Smooth muscle cell of the brain vasculature (primary cell): ENCODE data around the gene HTR4.

Experiments
- DNase-seq: peaks from one replicate; pipeline ENCODE4 v3.0.0-alpha.2; 2012; ENCODE audit warnings: low read depth, low spot score

Gene HTR4

GRCh38 chr5:148433826-148434225 lies 220.5 kb downstream of the HTR4 start:
- no peak for DNase-seq
